ENCODE measurements around the gene STN1. TPM values are rescaled to one million over a fixed set of nuclear protein-coding genes. Genes with fewer than 3 reads are reported as not detected.

STN1 gene
- total RNA-seq, 1 donor: 28.7 TPM

DNA sequence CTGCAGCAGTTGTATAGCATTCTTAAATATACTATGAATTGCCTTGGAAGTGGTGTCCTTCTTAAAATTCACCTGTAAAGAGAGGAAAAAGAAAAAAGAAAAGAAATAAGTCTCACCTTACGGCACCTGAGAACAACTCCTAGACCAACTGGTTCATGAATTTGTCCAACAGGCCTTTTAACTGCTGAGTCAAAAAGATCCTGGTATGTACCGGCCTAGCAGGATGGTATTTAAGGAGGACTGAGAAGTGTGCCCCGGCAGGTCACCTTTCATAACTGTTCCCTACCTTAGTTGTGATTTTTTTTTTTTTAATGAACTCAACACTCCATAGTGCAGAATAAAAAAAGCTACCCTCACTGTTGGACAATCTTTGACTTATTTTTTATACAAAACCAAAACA is 25.8 kb downstream of the STN1 start:
- H3K4me3 ChIP-seq (ENCODE audit: low read length): no peak overlapping the region

DNA sequence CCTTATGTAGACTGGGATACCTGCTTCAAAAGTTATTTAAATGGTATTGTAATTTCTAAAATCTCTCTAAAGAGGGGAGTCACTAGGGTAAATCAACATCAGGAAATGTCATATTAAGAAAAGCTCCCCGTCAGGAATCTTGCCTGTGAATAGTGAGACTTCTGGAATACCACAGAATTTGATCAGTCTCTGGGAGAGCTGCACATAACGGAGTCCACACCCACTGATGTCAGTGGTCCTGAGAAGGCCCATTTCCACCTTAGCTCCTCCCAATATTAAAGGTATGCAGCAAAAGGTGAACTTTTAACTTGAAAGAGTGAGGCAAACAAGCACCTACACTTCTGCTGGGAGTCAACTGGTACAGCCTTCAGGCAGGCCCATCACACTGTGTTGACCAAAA is 27.3 kb downstream of the STN1 start:
- peaks cover 23% of the 10 kb centered on the region for H3K4me1 ChIP-seq (ENCODE audit: insufficient read depth, low read length)
- no peaks in the 10 kb centered on the region for H3K27me3 ChIP-seq (ENCODE audit: insufficient read depth, low read length)
- H3K9me3 ChIP-seq (ENCODE audit: low read depth, low read length): no peaks in the 10 kb centered on the region
- no peak overlapping the region for H3K4me3 ChIP-seq (ENCODE audit: low read length)

More for the DNA sequence above, 25.8 kb downstream of the STN1 start:
- no peaks in the 10 kb centered on the region for H3K9me3 ChIP-seq (ENCODE audit: low read depth, low read length)
- peaks cover 28% of the 10 kb centered on the region for H3K4me1 ChIP-seq (ENCODE audit: insufficient read depth, low read length)
- no peaks in the 10 kb centered on the region for H3K27me3 ChIP-seq (ENCODE audit: insufficient read depth, low read length)

DNA sequence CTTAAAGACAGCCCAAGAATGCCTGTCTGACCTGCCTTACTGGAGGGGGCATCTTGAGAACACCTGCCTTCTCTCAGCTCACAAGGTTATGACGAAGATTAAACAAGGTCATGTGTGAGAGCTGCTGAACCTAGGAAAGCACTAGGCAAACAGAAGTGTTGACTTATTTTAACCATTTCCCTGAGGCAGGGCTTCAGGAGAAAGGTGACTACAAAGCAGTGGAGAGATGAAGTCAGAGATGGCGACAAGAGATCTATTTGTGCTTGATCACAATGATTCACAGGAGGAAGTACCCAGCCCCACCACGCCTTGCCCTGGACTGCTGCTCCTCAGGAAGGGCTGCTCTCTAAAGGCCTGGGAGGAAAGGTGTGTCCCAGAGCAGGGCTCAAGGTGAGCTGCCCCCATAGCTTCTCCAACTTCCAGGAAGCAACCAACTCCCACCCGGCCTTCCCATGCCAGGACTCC is 27.8 kb downstream of the STN1 start:
- H3K27me3 ChIP-seq (ENCODE audit: insufficient read depth, low read length): no peaks in the 10 kb centered on the region
- H3K4me1 ChIP-seq (ENCODE audit: insufficient read depth, low read length): peaks cover 19% of the 10 kb centered on the region
- no peaks in the 10 kb centered on the region for H3K9me3 ChIP-seq (ENCODE audit: low read depth, low read length)
- no peak overlapping the region for H3K4me3 ChIP-seq (ENCODE audit: low read length)

DNA sequence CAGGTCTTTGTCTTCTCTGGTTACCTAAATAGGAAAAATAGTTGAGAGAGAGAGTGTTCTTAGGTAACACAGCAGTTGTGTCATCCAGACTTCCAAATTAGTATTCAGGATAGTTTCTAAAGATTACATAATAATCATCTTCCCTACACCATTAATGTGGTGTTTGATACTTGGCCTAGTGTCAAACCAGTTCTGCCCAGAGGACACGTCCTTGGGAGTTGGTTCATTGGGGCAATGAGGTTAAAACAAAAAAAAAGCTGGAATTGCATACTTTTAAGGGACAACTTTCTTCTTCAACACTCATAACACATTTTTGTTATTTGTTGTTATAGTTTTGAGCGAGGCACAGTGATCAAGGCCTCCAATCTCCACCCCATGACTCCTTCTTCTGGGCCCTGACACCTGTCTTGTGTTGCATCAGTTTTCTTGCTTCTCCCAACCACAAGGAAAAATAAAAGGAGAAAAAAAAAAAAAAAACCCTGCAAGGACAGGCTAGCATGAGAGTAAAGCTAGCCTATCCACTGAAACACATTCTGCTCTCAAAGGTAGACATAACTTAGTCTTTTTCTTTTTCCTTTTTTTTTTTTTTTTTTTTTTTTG is 28.8 kb downstream of the STN1 start:
- Histone ChIP-seq H3K27me3 (ENCODE audit: insufficient read depth, low read length) (no peaks in the 10 kb centered on the region), H3K4me3 (ENCODE audit: low read length) (no peak overlapping the region), H3K9me3 (ENCODE audit: low read depth, low read length) (no peaks in the 10 kb centered on the region), H3K4me1 (ENCODE audit: insufficient read depth, low read length) (peaks cover 19% of the 10 kb centered on the region)

DNA sequence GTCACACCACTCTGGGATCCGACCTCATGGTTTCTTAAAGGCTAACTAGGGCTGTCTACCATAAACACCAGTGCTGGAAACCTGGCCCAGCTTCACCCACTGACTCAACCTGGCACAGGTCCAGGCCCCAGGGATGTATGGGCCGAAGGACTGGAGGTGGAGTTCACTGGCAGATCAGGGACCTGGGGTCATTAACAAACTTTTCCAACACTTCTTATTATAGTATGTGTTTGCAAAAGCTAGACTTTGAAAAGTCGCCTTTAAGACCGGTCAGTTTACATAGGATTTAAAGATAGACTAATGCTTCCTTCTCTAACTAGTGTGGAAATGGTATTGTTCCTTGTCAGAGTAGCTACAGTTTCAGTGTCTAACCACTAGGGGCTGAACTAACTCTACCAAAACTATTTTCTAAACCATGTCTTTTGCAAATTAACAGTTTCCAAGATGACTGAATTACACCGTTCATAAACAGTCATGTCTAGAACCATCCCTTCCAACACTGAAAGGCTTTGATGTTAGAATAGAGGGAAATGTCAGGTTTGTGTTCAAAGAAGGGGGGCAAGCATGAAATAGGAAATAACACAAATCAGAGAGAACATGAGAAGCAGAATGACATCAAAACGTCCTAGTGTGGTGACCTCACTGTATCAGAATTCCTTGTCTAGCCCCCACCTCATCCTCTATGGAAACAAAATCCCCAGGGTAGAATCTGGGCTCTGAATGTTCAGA is 29.7 kb downstream of the STN1 start:
- Histone ChIP-seq H3K4me1 (ENCODE audit: insufficient read depth, low read length) (peaks cover 19% of the 10 kb centered on the region), H3K27me3 (ENCODE audit: insufficient read depth, low read length) (no peaks in the 10 kb centered on the region), H3K4me3 (ENCODE audit: low read length) (no peak overlapping the region), H3K9me3 (ENCODE audit: low read depth, low read length) (no peaks in the 10 kb centered on the region)

DNA sequence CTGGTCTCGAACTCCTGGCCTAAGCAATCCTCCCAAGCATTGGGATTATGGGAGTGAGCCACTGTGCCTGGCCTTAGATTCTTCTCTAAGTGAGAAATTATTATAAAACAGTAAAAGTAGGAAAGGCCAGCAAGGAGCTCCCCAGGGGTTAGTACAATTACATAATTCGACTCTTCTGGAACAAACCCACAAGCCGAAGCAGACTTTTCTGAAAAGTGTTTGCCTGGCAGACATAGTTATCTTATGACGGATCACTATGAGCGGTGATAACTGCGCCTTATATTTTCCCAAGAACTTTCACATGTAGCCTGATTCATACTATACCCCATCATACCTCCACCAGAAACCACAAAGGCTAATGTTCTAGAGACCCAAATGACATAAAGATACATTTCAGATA is 32.4 kb downstream of the STN1 start:
- no peaks in the 10 kb centered on the region for H3K27me3 ChIP-seq (ENCODE audit: insufficient read depth, low read length)
- H3K4me1 ChIP-seq (ENCODE audit: insufficient read depth, low read length): peaks cover 15% of the 10 kb centered on the region
- no peak overlapping the region for H3K4me3 ChIP-seq (ENCODE audit: low read length)
- H3K9me3 ChIP-seq (ENCODE audit: low read depth, low read length): no peaks in the 10 kb centered on the region

DNA sequence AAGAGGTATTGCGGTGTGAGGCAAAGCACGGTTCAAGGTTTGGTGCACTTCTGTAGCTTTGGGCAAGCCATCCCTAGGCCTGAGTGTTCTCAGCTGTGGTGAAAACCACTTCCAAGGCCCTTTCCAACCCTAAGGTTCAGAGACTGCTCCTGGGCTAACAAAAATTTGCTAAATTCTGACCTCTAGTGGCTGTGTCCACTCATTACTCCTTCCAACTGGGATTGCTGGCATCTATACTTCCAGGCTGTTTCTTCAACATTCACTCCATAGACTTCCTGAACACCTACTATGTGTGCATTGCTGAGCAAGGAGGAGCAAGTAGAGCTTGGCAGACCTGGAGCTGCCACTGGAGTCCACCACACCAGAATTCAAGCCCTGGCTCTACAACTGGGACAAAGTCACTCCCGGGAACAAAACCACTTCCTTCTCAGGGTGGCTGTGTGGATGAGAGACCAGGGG is 33.3 kb downstream of the STN1 start:
- Histone ChIP-seq H3K4me1 (ENCODE audit: insufficient read depth, low read length) (peaks cover 7% of the 10 kb centered on the region), H3K9me3 (ENCODE audit: low read depth, low read length) (no peaks in the 10 kb centered on the region), H3K27me3 (ENCODE audit: insufficient read depth, low read length) (no peaks in the 10 kb centered on the region), H3K4me3 (ENCODE audit: low read length) (no peak overlapping the region)

DNA sequence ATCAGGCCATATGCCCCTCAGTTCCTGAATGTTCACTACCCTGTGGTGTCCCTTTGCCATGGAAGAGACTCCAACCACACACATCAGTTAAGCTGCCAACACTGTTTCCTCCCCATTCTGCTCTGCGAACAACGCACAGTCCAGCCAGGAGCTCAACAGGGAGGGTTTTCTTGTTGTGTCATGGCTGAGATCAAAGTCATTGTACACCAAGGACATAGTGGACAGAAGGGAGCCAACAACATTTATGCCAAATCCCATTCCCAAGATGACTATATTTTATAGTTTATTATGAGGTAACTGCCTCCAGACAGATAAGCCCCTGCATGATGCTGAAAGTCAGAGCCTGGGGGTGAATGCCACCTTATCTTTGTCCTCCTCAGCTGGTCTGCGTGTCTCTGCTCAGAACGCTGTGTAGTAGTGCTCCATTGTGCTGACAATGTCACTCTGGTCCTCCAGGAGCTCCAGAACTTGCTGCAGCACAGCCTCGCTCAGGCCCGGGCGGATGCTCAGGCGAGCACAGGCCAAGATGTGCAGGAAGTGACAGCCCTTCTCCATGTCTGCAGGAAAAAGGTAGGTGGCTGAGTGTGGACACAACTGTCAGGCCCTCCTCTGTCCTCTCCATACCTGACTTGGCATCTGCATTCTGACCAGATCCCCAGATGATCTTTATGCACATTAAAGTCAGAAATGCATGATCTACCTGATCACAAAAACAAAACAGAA is 35.5 kb downstream of the STN1 start:
- H3K9me3 ChIP-seq (ENCODE audit: low read depth, low read length): no peaks in the 10 kb centered on the region
- H3K27me3 ChIP-seq (ENCODE audit: insufficient read depth, low read length): no peaks in the 10 kb centered on the region
- H3K4me3 ChIP-seq (ENCODE audit: low read length): no peak overlapping the region
- H3K4me1 ChIP-seq (ENCODE audit: insufficient read depth, low read length): no peaks in the 10 kb centered on the region

DNA sequence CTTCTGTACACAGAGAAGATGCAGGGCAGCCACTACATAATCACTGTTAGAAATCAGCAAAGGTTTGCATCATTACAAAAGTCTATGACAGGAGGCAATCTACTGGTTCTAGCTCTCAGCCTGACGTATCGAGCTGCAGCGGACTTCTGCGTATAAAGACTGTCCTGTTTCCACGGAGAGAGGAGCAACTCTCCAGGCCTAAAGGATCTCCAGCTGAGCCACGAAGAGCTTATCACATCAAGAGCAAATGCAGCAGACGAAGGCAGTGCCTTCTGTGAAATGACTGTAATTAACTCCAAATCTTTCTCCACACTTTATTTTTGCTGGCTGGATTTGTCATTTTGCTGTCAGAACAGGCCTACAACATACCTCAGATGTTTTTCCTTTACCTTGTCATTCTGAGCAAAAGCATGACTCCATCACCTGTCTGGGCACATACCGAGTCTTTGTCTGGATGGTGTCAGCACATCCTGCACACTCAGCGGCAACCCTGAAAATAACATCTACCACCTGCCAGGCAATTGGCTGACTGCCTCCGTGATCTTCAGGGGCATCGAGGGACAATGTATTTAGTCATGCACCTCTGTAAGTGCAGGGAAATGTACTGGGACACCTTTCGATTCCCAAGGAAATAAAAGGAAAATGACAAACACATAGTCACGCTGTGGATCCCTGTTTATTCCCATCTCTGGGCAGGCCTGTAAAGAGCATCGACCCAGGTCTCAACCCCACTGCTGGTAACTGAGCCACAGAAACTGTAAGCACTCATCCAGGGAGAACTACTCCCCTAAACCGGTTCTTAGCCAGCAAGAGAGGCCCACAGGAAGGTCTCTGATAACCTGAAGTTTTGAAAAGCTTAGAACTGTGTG is 36.3 kb downstream of the STN1 start:
- no peaks in the 10 kb centered on the region for H3K9me3 ChIP-seq (ENCODE audit: low read depth, low read length)
- H3K4me3 ChIP-seq (ENCODE audit: low read length): no peak overlapping the region
- H3K27me3 ChIP-seq (ENCODE audit: insufficient read depth, low read length): no peaks in the 10 kb centered on the region
- H3K4me1 ChIP-seq (ENCODE audit: insufficient read depth, low read length): no peaks in the 10 kb centered on the region

DNA sequence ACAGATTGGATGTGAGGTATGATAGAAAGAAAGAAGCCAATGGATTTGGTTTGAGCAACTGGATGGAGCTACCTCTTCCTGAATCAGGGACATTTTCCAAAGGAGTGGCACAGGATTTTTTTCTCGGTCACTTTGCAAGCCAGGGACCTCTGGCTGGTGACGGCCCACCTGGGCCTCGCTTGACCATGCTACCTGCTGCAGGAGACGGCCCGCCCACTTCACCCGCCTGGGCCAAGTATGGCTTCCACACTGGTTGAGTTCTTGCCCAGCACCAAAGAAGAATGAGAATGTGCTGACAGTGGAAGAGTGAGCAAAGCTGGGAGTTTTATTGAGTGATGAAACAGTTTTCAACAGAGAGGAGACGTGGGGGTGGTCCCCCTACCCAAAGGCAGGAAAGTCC is 38.2 kb downstream of the STN1 start:
- no peaks in the 10 kb centered on the region for H3K9me3 ChIP-seq (ENCODE audit: low read depth, low read length)
- no peak overlapping the region for H3K4me3 ChIP-seq (ENCODE audit: low read length)
- H3K4me1 ChIP-seq (ENCODE audit: insufficient read depth, low read length): no peaks in the 10 kb centered on the region
- no peaks in the 10 kb centered on the region for H3K27me3 ChIP-seq (ENCODE audit: insufficient read depth, low read length)

DNA sequence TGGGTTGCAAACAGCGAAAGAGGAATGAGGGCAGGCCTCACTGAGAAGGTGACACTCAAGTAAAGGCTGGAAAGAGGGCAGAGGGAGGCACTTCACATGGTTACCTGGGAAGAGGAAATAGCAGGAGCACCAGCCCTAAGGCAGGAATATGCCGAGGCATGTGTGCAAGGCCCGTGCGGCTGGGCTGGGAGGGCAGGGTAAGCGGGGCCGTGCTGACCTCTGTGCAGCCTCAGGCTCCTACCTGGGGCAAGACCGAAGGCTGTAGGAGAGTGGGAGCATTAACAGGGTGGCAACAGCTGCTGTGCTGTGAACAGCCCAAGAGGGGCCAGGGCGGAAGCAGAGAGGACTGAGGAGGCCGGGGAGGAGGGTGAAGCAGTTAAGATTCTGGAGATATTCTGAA is 38.6 kb downstream of the STN1 start:
- Histone ChIP-seq H3K4me3 (ENCODE audit: low read length) (no peak overlapping the region), H3K4me1 (ENCODE audit: insufficient read depth, low read length) (no peaks in the 10 kb centered on the region), H3K9me3 (ENCODE audit: low read depth, low read length) (no peaks in the 10 kb centered on the region), H3K27me3 (ENCODE audit: insufficient read depth, low read length) (no peaks in the 10 kb centered on the region)

DNA sequence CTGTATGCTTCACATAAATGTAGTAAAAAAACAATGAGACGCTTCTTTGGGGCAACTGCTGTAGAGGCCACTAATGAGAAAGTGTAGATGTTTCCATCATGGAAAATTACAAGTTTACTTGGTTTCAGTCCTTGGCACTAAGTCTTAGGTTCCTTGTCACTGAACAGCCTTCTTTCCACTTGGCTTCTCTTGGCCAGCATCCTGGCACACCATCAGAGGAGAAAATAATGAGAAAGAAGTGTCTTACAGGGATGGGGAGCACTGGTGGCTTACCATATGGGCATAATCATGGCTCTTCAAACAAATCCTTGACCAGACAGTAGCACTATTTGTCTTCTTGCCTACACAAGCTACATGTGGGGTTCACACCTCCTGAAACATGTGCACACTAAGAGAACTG is 40.1 kb downstream of the STN1 start:
- H3K27me3 ChIP-seq (ENCODE audit: insufficient read depth, low read length): no peaks in the 10 kb centered on the region
- H3K9me3 ChIP-seq (ENCODE audit: low read depth, low read length): no peaks in the 10 kb centered on the region
- H3K4me3 ChIP-seq (ENCODE audit: low read length): no peak overlapping the region
- no peaks in the 10 kb centered on the region for H3K4me1 ChIP-seq (ENCODE audit: insufficient read depth, low read length)

DNA sequence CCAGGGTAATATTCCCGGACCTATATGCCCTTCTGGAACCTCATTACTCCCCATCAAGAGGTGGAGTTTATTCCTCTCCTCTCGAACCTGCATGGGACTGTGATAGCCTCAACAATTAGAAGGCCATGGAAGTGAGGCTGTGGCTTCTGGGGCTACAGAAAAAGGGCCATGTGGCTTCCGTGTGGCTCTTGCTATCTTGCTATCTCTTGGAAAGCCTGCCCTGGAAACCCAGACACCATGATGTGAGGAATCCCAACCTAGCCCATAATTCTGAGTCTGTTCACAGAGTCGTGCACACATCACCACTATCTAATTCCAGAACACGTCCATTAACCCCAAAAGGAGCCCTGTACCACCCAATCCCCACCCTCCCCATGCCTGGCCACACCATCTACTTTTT is 41.8 kb downstream of the STN1 start:
- Histone ChIP-seq H3K4me1 (ENCODE audit: insufficient read depth, low read length) (no peaks in the 10 kb centered on the region), H3K9me3 (ENCODE audit: low read depth, low read length) (no peaks in the 10 kb centered on the region), H3K27me3 (ENCODE audit: insufficient read depth, low read length) (no peaks in the 10 kb centered on the region), H3K4me3 (ENCODE audit: low read length) (no peak overlapping the region)

DNA sequence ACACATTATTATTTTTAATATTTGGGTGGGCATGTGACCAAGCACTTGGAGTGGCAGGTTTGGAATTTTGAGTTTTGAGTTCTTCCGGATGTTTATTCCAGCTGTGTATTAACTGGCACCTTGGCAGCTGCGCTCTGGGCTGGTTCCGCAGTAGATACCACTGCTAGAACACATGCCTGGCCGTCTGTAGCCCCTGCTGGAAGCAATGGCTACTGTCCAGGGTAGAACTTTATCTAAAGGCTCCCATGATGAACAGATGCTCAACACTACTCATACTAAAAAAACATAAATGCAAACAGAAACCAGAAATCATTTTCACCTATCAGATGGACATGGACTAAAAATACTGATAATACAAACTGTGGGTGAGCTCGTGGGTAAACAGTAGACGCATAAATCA is 43.3 kb downstream of the STN1 start:
- Histone ChIP-seq H3K4me1 (ENCODE audit: insufficient read depth, low read length) (no peaks in the 10 kb centered on the region), H3K4me3 (ENCODE audit: low read length) (no peak overlapping the region), H3K27me3 (ENCODE audit: insufficient read depth, low read length) (no peaks in the 10 kb centered on the region), H3K9me3 (ENCODE audit: low read depth, low read length) (no peaks in the 10 kb centered on the region)
